ENCODE results near the gene ADRA2B. TPM values are rescaled to one million over a fixed set of nuclear protein-coding genes. Genes with fewer than 3 reads are reported as not detected.

Gene ADRA2B
- total and polyA plus RNA-seq, 8 donors = 0.15 to 2.9 (median 0.44) TPM; not detected in 2

GRCh38 chr2:96119389-96119751, 3.0 kb upstream of the ADRA2B start:
- Histone ChIP-seq H3K27ac (no peak overlapping the region), H3K4me1 (peaks cover 18 to 22% (median 20%) of the 10 kb centered on the region in 4 donors), H3K4me3 (no peak overlapping the region), H3K9me3 (no peaks in the 10 kb centered on the region), H3K27me3 (peaks cover 5 to 88% (median 26%) of the 10 kb centered on the region in 3 donors), H3K36me3 (no peaks in the 10 kb centered on the region)
- WGBS, 5 donors = 89 to 96% (median 93%) methylated on average over 3 to 5 of the region's 5 CpGs
- no peak for TF ChIP-seq CTCF (IDR thresholded peaks at IDR 0.05)
- TF ChIP-seq EP300 (IDR thresholded peaks at IDR 0.05) = no peak
- no peak for TF ChIP-seq POLR2AphosphoS5 (IDR thresholded peaks at IDR 0.05)
- TF ChIP-seq POLR2A (IDR thresholded peaks at IDR 0.05) = no peak
- intact Hi-C loops (cut with DNase I; ENCODE audit: low total_unique reads) = no loop called here
- no peak for DNase-seq

- Histone ChIP-seq H3K4me1 (peaks cover 18 to 22% (median 20%) of the 10 kb centered on the region in 4 donors), H3K4me3 (no peak overlapping the region), H3K36me3 (no peaks in the 10 kb centered on the region), H3K9me3 (no peaks in the 10 kb centered on the region), H3K27ac (no peak overlapping the region), H3K27me3 (peaks cover 5 to 91% (median 26%) of the 10 kb centered on the region in 3 donors)
- intact Hi-C loops (cut with DNase I; ENCODE audit: low total_unique reads) = no loop called here
- 83 to 94% (median 87%) methylated on average over 11 to 13 of the region's 13 CpGs for WGBS, 5 donors
- DNase-seq = no peak
- TF ChIP-seq CTCF (IDR thresholded peaks at IDR 0.05) = no peak
- no peak for TF ChIP-seq POLR2A (IDR thresholded peaks at IDR 0.05)
- TF ChIP-seq POLR2AphosphoS5 (IDR thresholded peaks at IDR 0.05) = no peak
- no peak for TF ChIP-seq EP300 (IDR thresholded peaks at IDR 0.05)
Observed at GRCh38 chr2:96118698-96119388, 2.5 kb upstream of the ADRA2B start.

- TF ChIP-seq EP300 (IDR thresholded peaks at IDR 0.05) (no peak), POLR2AphosphoS5 (IDR thresholded peaks at IDR 0.05) (no peak), POLR2A (IDR thresholded peaks at IDR 0.05) (no peak), CTCF (IDR thresholded peaks at IDR 0.05) (no peak)
- Histone ChIP-seq H3K4me3 (no peak overlapping the region), H3K4me1 (peaks cover 18 to 22% (median 20%) of the 10 kb centered on the region in 4 donors), H3K9me3 (no peaks in the 10 kb centered on the region), H3K27me3 (peaks cover 5 to 85% (median 26%) of the 10 kb centered on the region in 3 donors), H3K27ac (no peak overlapping the region), H3K36me3 (no peaks in the 10 kb centered on the region)
- 35 to 47% (median 40%) methylated on average over 14 to 17 of the region's 17 CpGs for WGBS, 5 donors
- DNase-seq = peak in 1 of 2 donors; percentile 53
- intact Hi-C loops (cut with DNase I; ENCODE audit: low total_unique reads) = no loop called here
Observed at GRCh38 chr2:96117701-96118588, 1.6 kb upstream of the ADRA2B start.

- intact Hi-C loops (cut with DNase I; ENCODE audit: low total_unique reads) = no loop called here
- peak overlapping the region; percentile 60 to 80 (median 72) for H3K4me3 ChIP-seq
- TF ChIP-seq CTCF (IDR thresholded peaks at IDR 0.05) = peak in 5 of 7 experiments; percentile 14 to 93 (median 69)
- TF ChIP-seq POLR2AphosphoS5 (IDR thresholded peaks at IDR 0.05) = no peak
- peak; percentile 65 to 88 for DNase-seq
- no peaks in the 10 kb centered on the region for H3K9me3 ChIP-seq
- 1 to 2% (median 1%) methylated on average over 34 to 62 of the region's 62 CpGs for WGBS, 5 donors
- no peaks in the 10 kb centered on the region for H3K36me3 ChIP-seq
- H3K27ac ChIP-seq = peak overlapping the region; percentile 2 to 80 (median 63)
- peaks cover 18 to 22% (median 20%) of the 10 kb centered on the region in 4 donors for H3K4me1 ChIP-seq
- H3K27me3 ChIP-seq = peaks cover 5 to 76% (median 26%) of the 10 kb centered on the region in 3 donors
Observed at GRCh38 chr2:96116879-96117533, 635 bp upstream of the ADRA2B start.

Measured in stomach (tissue), 9 donors.